Measurements from ENCODE around the gene SEMA3E. TPM values are rescaled to one million over a fixed set of nuclear protein-coding genes. Genes with fewer than 3 reads are reported as not detected.
"Not testable (repeated sequence)": the region's sequence is repeated elsewhere in the genome, so short reads cannot be mapped to it uniquely, and the experiment has no call there.

Gene SEMA3E
- 1 to 10 TPM; 1.5 to 2.0 (median 1.8) TPM for polyA plus RNA-seq (ENCODE audit: insufficient read length in 3 of 3)
- long read RNA-seq, donor 1 = 0 reads
- long read RNA-seq, donor 2, full-length matches to known transcripts = 1 of 1 reads
- long read RNA-seq, donor 2, partial matches to known transcripts = 0 of 1 reads
- long read RNA-seq, donor 2, other reads (novel, unspliced or antisense) = 0 of 1 reads
- long read RNA-seq, donor 3 = 0 reads
- long read RNA-seq, donor 4 = 0 reads
- long read RNA-seq, donor 5 = 0 reads
- long read RNA-seq, donor 6 = 0 reads
- long read RNA-seq, donor 7 = 0 reads
- long read RNA-seq, donor 8, full-length matches to known transcripts = 1 of 1 reads
- long read RNA-seq, donor 8, partial matches to known transcripts = 0 of 1 reads
- long read RNA-seq, donor 8, other reads (novel, unspliced or antisense) = 0 of 1 reads
- long read RNA-seq, donor 9, full-length matches to known transcripts = 1 of 1 reads
- long read RNA-seq, donor 9, partial matches to known transcripts = 0 of 1 reads
- long read RNA-seq, donor 9, other reads (novel, unspliced or antisense) = 0 of 1 reads
- long read RNA-seq, donor 10 = 0 reads
- long read RNA-seq, donor 11 = 0 reads
- long read RNA-seq, donor 12, full-length matches to known transcripts = 1 of 1 reads
- long read RNA-seq, donor 12, partial matches to known transcripts = 0 of 1 reads
- long read RNA-seq, donor 12, other reads (novel, unspliced or antisense) = 0 of 1 reads
- long read RNA-seq, donor 13 = 0 reads
- long read RNA-seq, donor 14 = 0 reads
- long read RNA-seq, donor 15 = 0 reads
- long read RNA-seq, donor 16, full-length matches to known transcripts = 1 of 1 reads
- long read RNA-seq, donor 16, partial matches to known transcripts = 0 of 1 reads
- long read RNA-seq, donor 16, other reads (novel, unspliced or antisense) = 0 of 1 reads

DNA sequence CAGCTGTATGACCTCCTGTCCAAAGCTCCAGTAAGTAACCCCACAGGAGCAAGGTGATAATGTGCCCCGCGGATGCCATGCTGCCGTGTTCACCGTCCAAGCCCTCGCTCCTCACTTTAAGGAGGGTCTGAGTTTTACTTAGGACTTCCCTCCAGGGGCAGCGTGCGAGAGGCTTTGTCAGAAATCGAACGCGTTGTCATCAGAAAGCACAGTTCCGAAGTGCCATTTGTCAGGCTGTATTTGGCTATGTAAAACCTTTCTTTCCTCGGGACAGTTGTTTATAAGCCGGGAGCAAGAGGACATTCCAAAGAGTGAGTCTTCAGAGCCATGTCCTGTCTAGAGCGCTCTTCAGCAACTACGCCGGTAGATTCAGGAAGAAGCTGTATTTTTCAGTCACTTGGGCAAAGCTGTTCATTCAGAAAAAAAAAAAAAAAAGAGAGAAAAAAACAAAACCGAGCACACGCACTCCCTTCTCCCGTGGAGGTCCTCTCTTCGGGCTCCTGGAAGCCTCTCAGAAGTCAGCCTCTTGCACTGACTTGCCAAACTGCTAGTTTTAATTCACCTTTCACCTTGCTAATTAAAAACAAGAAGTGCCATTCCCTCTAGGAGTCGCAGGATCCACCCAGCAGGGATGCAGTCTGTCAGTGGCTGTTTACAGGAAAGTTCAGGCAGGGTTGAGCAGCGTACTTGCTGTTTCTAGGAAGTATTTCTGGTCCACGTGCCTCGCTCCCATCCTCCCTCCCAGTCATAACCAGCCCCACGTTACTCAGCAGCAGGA lies at the start of gene SEMA3E:
Gene SEMA3E (minus strand): TSS at position 676 of the 778 bp plus-strand sequence.
- DNase-seq = peak; percentile 28

- DNase-seq = no peak
Measured at GRCh38 chr7:83697804-83698530, 49.0 kb upstream of the SEMA3E start.

GRCh38 chr7:83696101-83696500 lies 47.2 kb upstream of the SEMA3E start:
- DNase-seq = no peak

DNA sequence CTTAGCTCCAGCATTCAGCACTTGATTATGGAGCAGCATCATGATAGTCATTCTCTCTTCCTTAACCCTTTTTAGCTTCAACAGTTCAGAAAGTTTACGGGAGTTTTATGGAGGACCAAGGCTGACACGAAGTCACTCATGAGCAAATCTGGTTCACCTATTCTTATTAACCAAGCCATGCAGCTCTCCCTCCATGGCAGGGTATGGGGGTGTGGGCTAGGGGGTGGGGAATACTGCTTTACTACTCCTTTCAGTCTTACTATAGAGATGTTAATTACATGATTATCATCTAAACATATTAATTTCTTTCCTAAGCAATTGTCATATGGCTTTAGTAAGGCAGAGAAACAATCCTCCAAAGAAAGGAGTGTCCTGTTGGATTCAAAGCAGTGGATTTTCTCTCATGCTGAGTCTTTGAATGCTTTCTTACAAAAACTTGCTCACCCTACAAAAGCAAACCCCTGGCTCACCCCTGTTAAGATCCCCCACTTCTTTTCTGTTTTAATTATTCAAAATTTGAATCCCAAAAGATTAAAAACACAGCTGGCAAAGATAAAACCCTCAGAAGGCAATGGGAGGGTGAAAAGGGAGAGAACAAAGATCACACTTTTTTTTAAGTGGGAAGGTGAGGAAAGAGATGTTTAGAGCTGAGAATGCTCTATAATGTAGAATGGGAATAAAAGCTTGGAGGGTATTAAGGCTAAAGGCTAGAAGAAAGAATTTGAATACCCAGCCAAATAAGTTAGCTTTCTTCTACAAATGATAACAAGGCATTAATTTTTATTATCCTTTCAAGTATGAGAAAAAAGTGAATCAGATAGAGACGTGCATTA lies 46.4 kb upstream of the SEMA3E start:
- DNase-seq = no peak

GRCh38 chr7:83693256-83693655 lies 44.3 kb upstream of the SEMA3E start:
- DNase-seq = no peak

GRCh38 chr7:83691095-83691494 lies 42.2 kb upstream of the SEMA3E start:
- no peak for DNase-seq

GRCh38 chr7:83689855-83690254 lies 40.9 kb upstream of the SEMA3E start:
- no peak for DNase-seq

DNA sequence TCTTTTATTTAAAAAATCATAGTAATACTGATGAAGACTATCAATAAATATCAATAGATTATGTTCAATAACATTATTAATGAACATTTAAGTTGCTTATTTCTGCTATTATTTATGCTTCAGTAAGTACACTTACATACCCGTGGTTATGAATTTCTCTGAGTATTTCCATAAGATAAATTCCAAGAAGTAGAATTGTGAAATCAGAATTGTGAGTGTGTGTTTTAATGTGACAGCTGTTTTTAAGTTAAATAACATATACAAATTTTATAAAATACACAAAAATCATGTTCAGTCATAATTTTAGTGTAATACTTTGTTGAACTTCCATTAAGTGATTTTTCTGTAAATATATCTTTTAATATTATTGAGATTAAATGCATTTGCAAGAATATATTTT lies 37.5 kb upstream of the SEMA3E start:
- DNase-seq = no peak

- no peak for DNase-seq
Measured at GRCh38 chr7:83684928-83685327, 36.0 kb upstream of the SEMA3E start.

GRCh38 chr7:83681200-83681778 lies 32.4 kb upstream of the SEMA3E start:
- DNase-seq = no peak

DNA sequence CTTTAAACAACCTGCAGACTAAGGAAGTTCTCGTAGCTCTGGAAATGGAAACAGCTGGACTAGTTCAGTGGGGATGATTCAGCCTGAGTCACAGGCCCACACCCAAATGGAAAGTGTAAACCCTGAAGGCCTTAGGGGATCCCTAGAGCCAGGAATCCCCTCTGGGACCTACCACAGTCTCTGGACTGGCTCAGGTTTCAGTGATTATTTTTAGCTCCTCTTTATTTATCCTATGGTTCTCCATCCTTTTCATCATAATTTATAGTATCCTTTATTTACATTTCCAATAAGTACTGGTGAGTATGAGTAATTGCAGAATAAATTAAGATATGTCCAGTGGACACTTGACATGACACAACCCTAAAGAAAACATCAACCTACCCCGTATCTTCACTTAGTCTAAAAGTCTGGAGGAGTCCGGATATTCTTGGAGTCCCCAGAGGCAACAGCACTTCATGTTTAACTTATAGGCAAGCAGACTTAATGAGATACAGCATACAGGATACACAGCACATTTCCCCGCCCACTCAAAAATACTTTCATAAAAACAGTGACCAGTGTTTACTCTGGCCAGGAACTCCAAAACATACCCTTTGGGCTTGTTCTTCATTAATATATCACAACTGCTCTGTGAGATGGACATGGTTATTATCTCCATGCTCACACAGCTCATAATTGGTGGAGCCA lies 28.4 kb upstream of the SEMA3E start:
- peak; percentile 60 for DNase-seq

- DNase-seq = not testable (repeated sequence)
Measured at GRCh38 chr7:83673291-83673690, 24.4 kb upstream of the SEMA3E start.

DNA sequence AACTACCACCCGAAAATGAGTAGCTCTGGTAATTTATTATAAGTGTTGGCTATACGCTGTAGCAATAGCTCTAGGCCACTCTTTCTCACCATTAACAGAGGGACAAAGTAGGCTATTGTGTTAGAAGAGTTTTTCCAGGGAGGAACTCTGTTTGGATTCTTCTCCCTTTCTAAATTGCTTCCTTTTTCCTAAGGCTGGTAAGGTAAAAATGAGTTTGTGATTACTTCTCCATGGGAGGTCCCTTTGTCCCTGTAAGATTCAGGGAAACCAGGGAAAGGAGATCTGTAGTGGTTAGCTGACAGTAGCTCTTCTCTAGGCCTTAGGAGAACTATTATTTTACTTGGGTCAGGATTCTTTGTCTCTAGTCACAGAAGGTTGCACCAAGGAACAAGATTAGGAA lies 23.2 kb upstream of the SEMA3E start:
- DNase-seq = no peak

- DNase-seq = no peak
Measured at GRCh38 chr7:83663131-83663530, 14.2 kb upstream of the SEMA3E start.

GRCh38 chr7:83658126-83658525 lies 9.2 kb upstream of the SEMA3E start:
- no peak for DNase-seq

- peak; percentile 40 for DNase-seq
Measured at GRCh38 chr7:83655951-83656556, 7.1 kb upstream of the SEMA3E start.

DNA sequence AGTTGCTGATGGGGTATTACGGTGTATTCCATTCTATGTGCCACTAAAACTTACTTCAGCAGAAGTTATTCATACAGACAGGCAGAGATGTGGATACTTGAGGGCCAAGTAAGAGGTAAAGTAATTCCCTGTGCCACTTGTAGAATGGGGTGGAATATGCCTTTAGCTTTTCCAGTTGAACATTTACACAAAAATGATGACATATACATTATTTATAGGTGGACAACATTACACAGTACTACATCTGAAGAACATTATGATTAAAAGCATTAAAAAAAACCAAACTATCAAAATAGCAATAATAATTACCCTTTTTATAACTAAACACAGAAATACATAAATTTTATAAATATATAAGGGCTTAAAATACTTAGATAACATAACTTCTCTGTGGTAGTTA lies 3.5 kb upstream of the SEMA3E start:
- DNase-seq = no peak

- no peak for DNase-seq
Measured at GRCh38 chr7:83649701-83650100, 762 bp upstream of the SEMA3E start.

DNA sequence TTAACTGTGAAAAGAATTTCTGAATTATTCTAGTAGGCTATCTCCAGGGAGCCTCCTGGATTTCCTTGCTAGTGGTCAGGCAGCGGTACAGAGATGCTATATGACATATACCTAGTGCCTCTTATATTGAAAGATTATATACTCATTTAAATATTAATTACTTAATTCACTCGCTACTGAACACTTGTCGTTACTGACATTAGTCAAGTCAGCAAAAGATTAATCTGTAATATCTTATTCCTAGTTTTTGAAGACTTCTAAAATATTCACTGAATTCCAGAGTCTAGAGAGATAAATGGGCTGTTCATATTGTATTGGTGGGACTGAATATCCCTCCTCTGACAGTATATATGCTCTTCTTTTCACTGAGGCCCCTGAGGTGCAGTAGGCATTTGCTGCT lies 2.9 kb downstream of the SEMA3E start:
- no peak for DNase-seq
